B cell (primary cell): ENCODE measurements around the gene KCNAB3. TPM values are rescaled to one million over a fixed set of nuclear protein-coding genes. Genes with fewer than 3 reads are reported as not detected.

Experiments used
- ATAC-seq: fragments of 200-7000 bp; cut with Tn5 transposase; one replicate; pipeline ENCODE4 v1.10.0; 2021; ENCODE audit warnings: low read depth, mild to moderate bottlenecking, moderate number of reproducible peaks, moderate library complexity
- CTCF ChIA-PET: fragments of 350-600 bp; sonication (Branson Sonifier 250); formaldehyde crosslinking; loops from one replicate; lab custom pipeline; 2021; ENCODE audit warnings: antibody characterized with exemption, inconsistent platforms; lab: Charles Lee
- POLR2A ChIA-PET: fragments of 350-600 bp; sonication (Branson Sonifier 250); formaldehyde crosslinking; loops from one replicate; lab custom pipeline; 2021; ENCODE audit warnings: antibody characterized with exemption; lab: Charles Lee
- DNase-seq: peaks from one replicate; pipeline ENCODE4 v3.0.0; 2013
- H2AFZ ChIP-seq: 2 replicates; pipeline ENCODE4 v1.6.1; 2012; ENCODE audit warnings: mild to moderate bottlenecking, low read depth, low read length; ENCODE audit not compliant: insufficient read depth, poor library complexity, severe bottlenecking
- H3K27ac ChIP-seq, 2 donors: 1 replicate in 1 of 2; 2 replicates in 1 of 2; pipeline ENCODE4 v1.5.1; 2012 to 2013; ENCODE audit warnings: low read length in 2 of 2, mild to moderate bottlenecking in 2 of 2, moderate library complexity in 1 of 2
- H3K27me3 ChIP-seq, 4 experiments: fragments of 200-600 bp in 1 of 4; sonication (generic) in 1 of 4; replicated peaks in 1 of 4; 1 replicate in 2 of 4; 2 replicates in 2 of 4; pipeline versions ENCODE4 v1.6.1 to v1.7.0; 2013 to 2016; ENCODE audit warnings: low read length in 3 of 4, mild to moderate bottlenecking in 2 of 4, mixed read lengths in 1 of 4, moderate library complexity in 1 of 4; ENCODE audit not compliant: insufficient read depth in 4 of 4, control insufficient read depth in 3 of 4; ENCODE audit errors: control extremely low read depth in 1 of 4
- H3K36me3 ChIP-seq, 2 experiments: replicated peaks in 1 of 2; 1 replicate in 1 of 2; 2 replicates in 1 of 2; pipeline versions ENCODE4 v1.6.1 to v1.7.1; 2013; ENCODE audit warnings: low read length in 1 of 2; ENCODE audit not compliant: insufficient read depth in 2 of 2, control insufficient read depth in 1 of 2; ENCODE audit errors: control extremely low read depth in 1 of 2, extremely low read depth in 1 of 2
- H3K4me1 ChIP-seq, 2 donors: fragments of 200-600 bp in 1 of 2; sonication (generic) in 1 of 2; 1 replicate in 1 of 2; 2 replicates in 1 of 2; pipeline versions ENCODE4 v1.5.1 to v1.6.1; 2013 to 2017; ENCODE audit warnings: low read length in 2 of 2; ENCODE audit not compliant: control insufficient read depth in 2 of 2, insufficient read depth in 2 of 2
- H3K4me2 ChIP-seq: replicated peaks from 2 replicates; pipeline ENCODE3; 2012; ENCODE audit warnings: mild to moderate bottlenecking, low read depth, low read length; ENCODE audit not compliant: poor library complexity, severe bottlenecking
- H3K4me3 ChIP-seq, 5 experiments: fragments of 200-600 bp in 1 of 5; sonication (generic) in 1 of 5; 1 replicate in 3 of 5; 2 replicates in 2 of 5; pipeline versions ENCODE4 v1.5.1 to v1.7.0; 2011 to 2016; ENCODE audit warnings: low read length in 4 of 5, mild to moderate bottlenecking in 4 of 5, low read depth in 2 of 5, control low read depth in 1 of 5, moderate library complexity in 1 of 5; ENCODE audit not compliant: insufficient read depth in 1 of 5; ENCODE audit errors: control extremely low read depth in 1 of 5, extremely low read depth in 1 of 5
- H3K79me2 ChIP-seq: fragments of 200-600 bp; sonication (generic); one replicate; pipeline ENCODE4 v1.6.0; 2016; ENCODE audit warnings: low read length; ENCODE audit not compliant: control insufficient read depth, insufficient read depth
- H3K9ac ChIP-seq: fragments of 200-600 bp; sonication (generic); 2 replicates; pipeline ENCODE4 v1.6.1; 2017; ENCODE audit warnings: mild to moderate bottlenecking, low read length, moderate library complexity
- H3K9me3 ChIP-seq, 3 donors: one replicate each; pipeline versions ENCODE4 v1.6.1 to v1.7.1; 2013; ENCODE audit warnings: low read length in 2 of 3; ENCODE audit not compliant: control insufficient read depth in 2 of 3, insufficient read depth in 1 of 3; ENCODE audit errors: control extremely low read depth in 1 of 3
- H4K20me1 ChIP-seq: 2 replicates; pipeline ENCODE4 v1.6.0; 2012; ENCODE audit warnings: mild to moderate bottlenecking, low read length; ENCODE audit not compliant: insufficient read depth, control insufficient read depth, poor library complexity, severe bottlenecking
- H3K27ac Mint-ChIP-seq: one replicate; pipeline ENCODE4 v1.8.0; 2021; ENCODE audit warnings: mixed read lengths
- H3K27me3 Mint-ChIP-seq: one replicate; pipeline ENCODE4 v1.8.0; 2021; ENCODE audit warnings: mixed read lengths
- H3K4me1 Mint-ChIP-seq: one replicate; pipeline ENCODE4 v1.8.0; 2021; ENCODE audit warnings: mixed read lengths
- H3K4me3 Mint-ChIP-seq: one replicate; pipeline ENCODE4 v1.8.0; 2021; ENCODE audit warnings: mixed read lengths
- H3K9me3 Mint-ChIP-seq: one replicate; pipeline ENCODE4 v1.8.0; 2022; ENCODE audit warnings: mixed read lengths; ENCODE audit not compliant: insufficient read depth
- EZH2 ChIP-seq: IDR thresholded peaks from 2 replicates; pipeline ENCODE4 v1.6.1; 2012; ENCODE audit warnings: borderline replicate concordance, low read depth, mild to moderate bottlenecking, moderate library complexity, low read length; ENCODE audit not compliant: insufficient read depth, poor library complexity, severe bottlenecking
- WGBS: methylation state at CpG from one replicate; pipeline ENCODE4 v1.1.5; 2013; ENCODE audit warnings: missing lambda C conversion rate; ENCODE audit not compliant: insufficient coverage; 5-methylcytosine and 5-hydroxymethylcytosine counted together
- intact Hi-C: fragments of 100-400 bp; cut with micrococcal nuclease; formaldehyde crosslinking; loops from one replicate; pipeline ENCODE4 v1.10.0; 2022
- polyA plus RNA-seq: library from polyadenylated mRNA; depleted of rRNA; stranded (reverse); fragments of >200 nt; gene quantifications from 2 replicates; pipeline ENCODE4 v1.2.3, GENCODE V29; 2012
- total RNA-seq, 2 donors: library from RNA; stranded (reverse); fragments of 120-200 nt in 1 of 2; gene quantifications; 1 replicate in 1 of 2; 2 replicates in 1 of 2; pipeline versions ENCODE4 v1.2.3 to v1.2.4, GENCODE V29; 2013 to 2022
- TF ChIP-seq, protein P1 (sequence below): fragments of 200-600 bp; IDR thresholded peaks from one replicate; pipeline ENCODE4 v1.8.0; 2022; ENCODE audit warnings: antibody characterized with exemption, mild to moderate bottlenecking

KCNAB3 gene
- total and polyA plus RNA-seq, 2 donors (not counting 1 experiment from before 2014, with no cell fraction given) = 11.4 to 16.3 TPM

DNA sequence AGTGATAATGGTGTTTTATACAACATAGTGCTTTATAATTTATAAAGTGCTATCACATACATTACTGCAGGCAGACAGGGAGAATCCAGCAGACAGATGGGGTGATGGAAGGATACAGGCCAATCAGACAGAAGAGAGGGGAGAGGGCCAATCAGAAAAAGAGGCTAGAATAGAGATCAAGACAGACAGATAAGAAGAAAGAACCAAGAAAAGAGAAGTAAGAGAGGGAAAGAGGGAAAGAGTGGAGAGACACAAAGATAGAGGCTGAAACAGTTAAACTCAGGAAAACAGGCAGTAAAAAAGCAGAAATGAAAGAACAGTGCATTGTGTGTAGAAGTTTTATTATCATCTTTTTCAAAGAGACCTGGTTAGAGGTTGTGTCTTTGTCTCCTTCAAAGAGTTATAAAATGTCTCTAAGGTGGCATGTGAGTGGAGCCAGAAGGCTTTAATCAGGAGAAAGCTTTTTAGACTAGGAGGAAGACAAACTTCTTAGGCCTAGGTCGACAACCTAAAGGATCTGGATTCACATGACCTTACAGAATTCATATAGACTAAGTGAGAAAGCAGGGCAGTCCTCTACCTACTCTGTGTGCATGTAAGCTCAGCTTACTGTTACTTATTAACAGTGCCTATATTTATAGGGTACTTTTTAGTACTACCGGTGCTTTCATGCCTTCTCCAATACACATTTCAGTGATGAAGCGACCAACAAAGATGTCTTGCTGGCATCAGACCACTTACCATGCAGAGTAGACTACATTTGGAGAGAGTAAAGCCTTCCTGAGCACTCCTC, 49.4 kb downstream of the KCNAB3 start:
- H3K36me3 ChIP-seq = no peaks in the 10 kb centered on the region
- Mint-ChIP-seq H3K4me3 (no peak overlapping the region), H3K9me3 (no peaks in the 10 kb centered on the region), H3K27ac (no peak overlapping the region), H3K27me3 (no peaks in the 10 kb centered on the region), H3K4me1 (peaks cover 9% of the 10 kb centered on the region)
- H3K27me3 ChIP-seq = no peaks in the 10 kb centered on the region
- no peak for DNase-seq
- WGBS = no CpG with 5 or more reads among the region's 3 CpGs
- POLR2A ChIA-PET = no interaction called here
- no peak for ATAC-seq
- no peaks in the 10 kb centered on the region for H3K9me3 ChIP-seq
- no peak overlapping the region for H2AFZ ChIP-seq
- CTCF ChIA-PET = no interaction called here
- peaks cover 10% of the 10 kb centered on the region for H3K79me2 ChIP-seq
- peak overlapping the region; percentile 6 for H3K4me2 ChIP-seq
- TF ChIP-seq, protein P1, sequence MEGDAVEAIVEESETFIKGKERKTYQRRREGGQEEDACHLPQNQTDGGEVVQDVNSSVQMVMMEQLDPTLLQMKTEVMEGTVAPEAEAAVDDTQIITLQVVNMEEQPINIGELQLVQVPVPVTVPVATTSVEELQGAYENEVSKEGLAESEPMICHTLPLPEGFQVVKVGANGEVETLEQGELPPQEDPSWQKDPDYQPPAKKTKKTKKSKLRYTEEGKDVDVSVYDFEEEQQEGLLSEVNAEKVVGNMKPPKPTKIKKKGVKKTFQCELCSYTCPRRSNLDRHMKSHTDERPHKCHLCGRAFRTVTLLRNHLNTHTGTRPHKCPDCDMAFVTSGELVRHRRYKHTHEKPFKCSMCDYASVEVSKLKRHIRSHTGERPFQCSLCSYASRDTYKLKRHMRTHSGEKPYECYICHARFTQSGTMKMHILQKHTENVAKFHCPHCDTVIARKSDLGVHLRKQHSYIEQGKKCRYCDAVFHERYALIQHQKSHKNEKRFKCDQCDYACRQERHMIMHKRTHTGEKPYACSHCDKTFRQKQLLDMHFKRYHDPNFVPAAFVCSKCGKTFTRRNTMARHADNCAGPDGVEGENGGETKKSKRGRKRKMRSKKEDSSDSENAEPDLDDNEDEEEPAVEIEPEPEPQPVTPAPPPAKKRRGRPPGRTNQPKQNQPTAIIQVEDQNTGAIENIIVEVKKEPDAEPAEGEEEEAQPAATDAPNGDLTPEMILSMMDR = no peak
- TF ChIP-seq EZH2 = no peak
- intact Hi-C loops = loop anchor here (10.0 kb wide), 1 partner anchor 135 kb away; no protein-coding TSS in a partner anchor
- H3K4me3 ChIP-seq = no peak overlapping the region
- peaks cover 24 to 34% of the 10 kb centered on the region in 2 donors for H3K4me1 ChIP-seq
- H4K20me1 ChIP-seq = no peaks in the 10 kb centered on the region
- peak overlapping the region in 1 of 2 donors; percentile 5 for H3K27ac ChIP-seq
- H3K9ac ChIP-seq = no peak overlapping the region

DNA sequence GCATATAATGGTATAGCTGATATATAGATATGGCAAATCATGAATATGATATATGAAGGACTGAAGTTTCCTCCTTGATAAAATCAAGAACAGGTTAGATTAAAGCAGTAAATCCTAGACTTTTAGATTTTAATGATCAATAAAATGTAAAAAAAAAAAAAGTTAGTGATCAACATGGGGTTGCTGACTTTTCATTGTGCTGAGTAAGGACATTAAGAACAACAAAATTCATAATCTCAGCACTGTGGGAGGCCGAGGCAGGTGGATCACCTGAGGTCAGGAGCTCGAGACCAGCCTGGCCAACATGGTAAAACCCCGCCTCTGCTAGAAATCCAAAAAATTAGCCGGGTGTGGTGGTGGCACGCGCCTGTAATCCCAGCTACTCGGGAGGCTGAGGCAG, 51.4 kb downstream of the KCNAB3 start:
- CTCF ChIA-PET = interaction anchor here (1.1 kb wide), 1 partner anchor 10 kb away, joined by 5 read pairs; no protein-coding TSS in a partner anchor

More for the DNA sequence above, 51.4 kb downstream of the KCNAB3 start:
- Mint-ChIP-seq H3K27me3 (no peaks in the 10 kb centered on the region), H3K9me3 (no peaks in the 10 kb centered on the region), H3K4me1 (peaks cover 6% of the 10 kb centered on the region), H3K27ac (no peak overlapping the region), H3K4me3 (no peak overlapping the region)
- no peak for TF ChIP-seq EZH2
- TF ChIP-seq, protein P1 = no peak
- H3K4me3 ChIP-seq = no peak overlapping the region
- 98% methylated on average over 7 of the region's 7 CpGs for WGBS
- H3K79me2 ChIP-seq = peaks cover 5% of the 10 kb centered on the region
- POLR2A ChIA-PET = no interaction called here
- DNase-seq (no peak), ATAC-seq (no peak)
- H3K27me3 ChIP-seq = no peaks in the 10 kb centered on the region
- no peaks in the 10 kb centered on the region for H3K36me3 ChIP-seq
- intact Hi-C loops = no loop called here
- H2AFZ ChIP-seq = no peak overlapping the region
- peaks cover 18 to 29% of the 10 kb centered on the region in 2 donors for H3K4me1 ChIP-seq
- no peaks in the 10 kb centered on the region for H3K9me3 ChIP-seq
- H3K9ac ChIP-seq = no peak overlapping the region
- no peaks in the 10 kb centered on the region for H4K20me1 ChIP-seq
- H3K27ac ChIP-seq = no peak overlapping the region
- H3K4me2 ChIP-seq = no peak overlapping the region
